GM12878 (cell line): ENCODE measurements around the gene POMT2. TPM values are rescaled to one million over a fixed set of nuclear protein-coding genes. Genes with fewer than 3 reads are reported as not detected.

Source experiments
- ATAC-seq: fragments of 200-7000 bp; cut with Tn5 transposase; 3 replicates; pipeline ENCODE4 v1.9.1; 2020; ENCODE audit warnings: mild to moderate bottlenecking, moderate library complexity
- BruUV-seq: library from RNA; stranded (reverse); fragments of 400-500 nt; replicated peaks from 2 replicates; lab custom pipeline; 2021; lab: Mats Ljungman, UMichigan
- CTCF ChIA-PET: fragments of 300-600 bp; sonication (Branson Sonifier 250); formaldehyde crosslinking; extraction: SDS; loops from one replicate; lab custom pipeline; 2021; ENCODE audit warnings: inconsistent platforms; lab: Yijun Ruan, JAX
- POLR2A ChIA-PET: fragments of 350-600 bp; formaldehyde crosslinking; extraction: SDS; loops from one replicate; lab custom pipeline; 2021; ENCODE audit warnings: inconsistent platforms; lab: Charles Lee
- RAD21 ChIA-PET: fragments of 300-600 bp; sonication (Branson Sonifier 250); formaldehyde crosslinking; loops from one replicate; lab custom pipeline; 2023; ENCODE audit warnings: antibody characterized with exemption; ENCODE audit not compliant: unreplicated experiment; lab: Charles Lee
- SMC1A ChIA-PET: fragments of 300-600 bp; sonication (Branson Sonifier 250); formaldehyde crosslinking; loops from one replicate; lab custom pipeline; 2023; ENCODE audit not compliant: unreplicated experiment, uncharacterized antibody; lab: Charles Lee
- DNase-seq: peaks from one replicate; pipeline ENCODE4 v3.0.0-alpha.2; 2011; ENCODE audit warnings: low read depth, low spot score
- FAIRE-seq: peaks from 3 replicates; lab custom pipeline; 2011; peaks lifted over from hg19 to GRCh38; lab: Jason Lieb, UNC
- H2AFZ ChIP-seq: 2 replicates; pipeline ENCODE4 v1.6.0; 2011; ENCODE audit warnings: low read depth, low read length, control low read depth; ENCODE audit not compliant: control insufficient read depth
- H3K27ac ChIP-seq: 2 replicates; pipeline ENCODE4 v1.5.1; 2011; ENCODE audit warnings: control low read depth; ENCODE audit not compliant: control insufficient read depth, insufficient read depth
- H3K27me3 ChIP-seq, 2 experiments: replicated peaks in 1 of 2; 2 replicates each; pipeline versions ENCODE4 v1.6.0 to v1.6.1; 2011; ENCODE audit warnings: low read length in 1 of 2; ENCODE audit not compliant: control insufficient read depth in 2 of 2, insufficient read depth in 2 of 2
- H3K36me3 ChIP-seq, 2 experiments: 2 replicates each; pipeline ENCODE4 v1.5.1; 2011; ENCODE audit warnings: low read length in 1 of 2; ENCODE audit not compliant: control insufficient read depth in 2 of 2, insufficient read depth in 2 of 2
- H3K4me1 ChIP-seq: 2 replicates; pipeline ENCODE4 v1.6.1; 2011; ENCODE audit warnings: mild to moderate bottlenecking, low read length, moderate library complexity, mixed read lengths; ENCODE audit not compliant: control insufficient read depth, insufficient read depth
- H3K4me2 ChIP-seq: 2 replicates; pipeline ENCODE4 v1.6.0; 2011; ENCODE audit warnings: control low read depth; ENCODE audit not compliant: control insufficient read depth, insufficient read depth
- H3K4me3 ChIP-seq: fragments of 200-600 bp; sonication (generic); 2 replicates; pipeline ENCODE4 v1.5.1; 2016
- H3K79me2 ChIP-seq: 2 replicates; pipeline ENCODE4 v1.6.0; 2011; ENCODE audit warnings: low read length; ENCODE audit not compliant: control insufficient read depth, insufficient read depth
- H3K9ac ChIP-seq: 2 replicates; pipeline ENCODE4 v1.8.0; 2011; ENCODE audit warnings: low read length, control low read depth, mixed read lengths; ENCODE audit not compliant: control insufficient read depth, insufficient read depth
- H3K9me3 ChIP-seq: replicated peaks from 3 replicates; pipeline ENCODE4 v1.5.1; 2011; ENCODE audit warnings: mild to moderate bottlenecking, low read length; ENCODE audit not compliant: control insufficient read depth, insufficient read depth
- H4K20me1 ChIP-seq: 2 replicates; pipeline ENCODE4 v1.6.0; 2011; ENCODE audit not compliant: control insufficient read depth, insufficient read depth
- BMI1 ChIP-seq: fragments of 450-650 bp; IDR thresholded peaks from 2 replicates; pipeline ENCODE4 v1.6.1; 2016; ENCODE audit warnings: mild to moderate bottlenecking, moderate library complexity, borderline replicate concordance
- CBX3 ChIP-seq: fragments of 200-600 bp; sonication (generic); IDR thresholded peaks from 2 replicates; pipeline ENCODE4 v1.6.1; 2016; ENCODE audit warnings: low read depth, borderline replicate concordance
- CUX1 ChIP-seq: IDR thresholded peaks from 2 replicates; pipeline ENCODE4 v1.6.1; 2012; ENCODE audit warnings: improper control_type of control experiment, low read depth, low read length; ENCODE audit not compliant: insufficient replicate concordance
- EZH2 ChIP-seq: IDR thresholded peaks from 2 replicates; pipeline ENCODE4 v1.6.1; 2012; ENCODE audit warnings: low read depth, mild to moderate bottlenecking, control low read depth, inconsistent platforms, low read length, borderline replicate concordance; ENCODE audit not compliant: control insufficient read depth
- IRF3 ChIP-seq: fragments of 450-650 bp; IDR thresholded peaks from 2 replicates; pipeline ENCODE4 v1.6.1; 2014; ENCODE audit warnings: mild to moderate bottlenecking
- IRF4 ChIP-seq: IDR thresholded peaks from 2 replicates; pipeline ENCODE4 v1.6.1; 2011; ENCODE audit warnings: low read depth, low read length
- MEF2A ChIP-seq: IDR thresholded peaks from 2 replicates; pipeline ENCODE4 v1.6.1; 2011; ENCODE audit warnings: low read depth, mild to moderate bottlenecking, low read length, moderate library complexity; ENCODE audit not compliant: insufficient read depth
- MTA3 ChIP-seq: IDR thresholded peaks from 2 replicates; pipeline ENCODE4 v1.6.1; 2012; ENCODE audit warnings: low read length, inconsistent platforms, borderline replicate concordance
- MYB ChIP-seq: fragments of 150-350 bp; IDR thresholded peaks from 2 replicates; pipeline ENCODE4 v1.6.1; 2014; ENCODE audit warnings: mild to moderate bottlenecking, low read depth, low read length, borderline replicate concordance
- POLR2AphosphoS2 ChIP-seq: IDR thresholded peaks from 2 replicates; pipeline ENCODE4 v1.6.1; 2011; ENCODE audit warnings: low read depth, mild to moderate bottlenecking, low read length, improper control_type of control experiment, moderate library complexity
- RB1 ChIP-seq: fragments of 450-650 bp; formaldehyde crosslinking; IDR thresholded peaks from 2 replicates; pipeline ENCODE4 v1.6.1; 2017; ENCODE audit warnings: mild to moderate bottlenecking, borderline replicate concordance
- RELA ChIP-seq: fragments of 450-650 bp; IDR thresholded peaks from 2 replicates; pipeline ENCODE4 v1.8.0; 2014; ENCODE audit warnings: borderline replicate concordance; ENCODE audit not compliant: partially characterized antibody
- SMC3 ChIP-seq: IDR thresholded peaks from 2 replicates; pipeline ENCODE4 v1.6.1; 2011; ENCODE audit warnings: low read length, improper control_type of control experiment, borderline replicate concordance
- YBX1 ChIP-seq: fragments of 450-650 bp; IDR thresholded peaks from 2 replicates; pipeline ENCODE4 v1.6.1; 2016; ENCODE audit warnings: antibody characterized with exemption
- ZNF622 ChIP-seq: fragments of 450-650 bp; IDR thresholded peaks from 2 replicates; pipeline ENCODE4 v1.6.1; 2017; ENCODE audit warnings: mild to moderate bottlenecking, inconsistent platforms
- WGBS: methylation state at CpG from one replicate; pipeline ENCODE4 v1.1.6; 2016; ENCODE audit warnings: low lambda C conversion rate; ENCODE audit not compliant: insufficient replicate concordance, insufficient coverage; ENCODE audit errors: missing lambda C conversion rate; 5-methylcytosine and 5-hydroxymethylcytosine counted together
- in situ Hi-C: fragments of 300-500 bp; cut with MboI; formaldehyde crosslinking; loops from 9 replicates; pipeline ENCODE4 v1.14.3; 2018; ENCODE audit warnings: mixed read lengths
- intact Hi-C: fragments of 100-400 bp; cut with micrococcal nuclease; formaldehyde crosslinking; loops from one replicate; pipeline ENCODE4 v1.14.2; 2022; ENCODE audit not compliant: unreplicated experiment
- polyA plus RNA-seq, 11 experiments: library from polyadenylated mRNA; depleted of rRNA in 4 of 11; unstranded in 6 of 11; stranded (reverse) in 5 of 11; fragments of >200 nt; fragmentation: Nextera tagmentation in 4 of 11; fragmentation: Illumina TruSeq in 1 of 11; extraction: Ambion mirVana in 4 of 11; extraction: Trizol in 1 of 11; gene quantifications; 1 replicate in 1 of 11; 2 replicates in 10 of 11; pipeline versions ENCODE4 v1.2.1 to v1.2.3, GENCODE V29; 2011 to 2016; ENCODE audit warnings: inconsistent platforms in 2 of 11, missing spikeins in 2 of 11, low read depth in 1 of 11
- total RNA-seq, 4 experiments: library from RNA; depleted of rRNA in 3 of 4; stranded (reverse); fragments of >200 nt in 3 of 4; fragmentation: Illumina TruSeq in 1 of 4; extraction: Trizol in 1 of 4; gene quantifications; 2 replicates each; pipeline versions ENCODE4 v1.2.1 to v1.2.3, GENCODE V29; 2013 to 2021
- TF ChIP-seq, protein P1 (sequence below): IDR thresholded peaks from 2 replicates; pipeline ENCODE4 v1.6.1; 2011; ENCODE audit warnings: low read depth, low read length, improper control_type of control experiment, borderline replicate concordance
- TF ChIP-seq, protein P2 (sequence below): fragments of 450-650 bp; IDR thresholded peaks from 2 replicates; pipeline ENCODE4 v1.6.1; 2017; ENCODE audit warnings: low read depth, mild to moderate bottlenecking, moderate library complexity

The POMT2 gene
- total and polyA plus RNA-seq, 10 of the 15 experiments (the other 5 are each of a cell fraction or from before 2014, with no cell fraction given) = 0.23 to 13.9 (median 6.5) TPM

DNA sequence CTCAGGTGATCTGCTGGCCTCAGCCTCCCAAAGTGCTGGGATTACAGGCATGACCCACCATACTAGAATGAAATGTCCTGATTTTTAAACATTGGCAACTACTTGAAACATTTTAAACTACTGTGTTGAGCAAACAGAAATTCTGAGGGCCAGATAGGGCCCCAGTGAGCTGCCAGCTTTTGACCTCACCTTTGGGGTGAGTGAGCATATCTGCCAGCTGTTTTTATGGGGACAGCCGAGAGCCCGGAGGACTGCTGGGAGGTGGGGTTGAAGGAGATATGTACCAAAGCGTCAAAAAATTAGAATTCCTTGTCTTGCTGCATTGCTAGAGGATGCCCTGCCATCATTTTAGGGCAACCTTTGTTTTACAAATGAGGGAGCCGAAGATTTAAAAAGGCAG lies 2.9 kb upstream of the POMT2 start:
- intact Hi-C loops = loop anchor here (5.0 kb wide), 1 partner anchor 219 kb away; no protein-coding TSS in a partner anchor
- CTCF ChIA-PET = interaction anchor here (0.7 to 1.7 kb wide), 4 partner anchors 9 to 136 kb away, joined by 3 to 4 read pairs (median 3); no protein-coding TSS in a partner anchor
- SMC1A ChIA-PET = no interaction called here
- Histone ChIP-seq H3K9me3 (no peaks in the 10 kb centered on the region), H4K20me1 (no peaks in the 10 kb centered on the region), H3K4me2 (no peak overlapping the region), H3K27ac (no peak overlapping the region), H2AFZ (no peak overlapping the region), H3K79me2 (peaks cover 5% of the 10 kb centered on the region; the same call in 1 of the 2 replicates), H3K4me1 (peaks cover 4% of the 10 kb centered on the region; the same call in 1 of the 2 replicates), H3K27me3 (no peaks in the 10 kb centered on the region), H3K9ac (no peak overlapping the region), H3K4me3 (no peak overlapping the region), H3K36me3 (no peaks in the 10 kb centered on the region)
- POLR2A ChIA-PET = no interaction called here
- no TSS peak for BruUV-seq
- FAIRE-seq = no peak
- in situ Hi-C loops = no loop called here
- DNase-seq = no peak
- RAD21 ChIA-PET = no interaction called here
- ATAC-seq = no peak
- WGBS = 98% methylated on average over 4 of the region's 4 CpGs
- no peak for TF ChIP-seq IRF4
- TF ChIP-seq BMI1 = no peak
- no peak for TF ChIP-seq MTA3
- TF ChIP-seq SMC3 = no peak
- no peak for TF ChIP-seq RB1
- TF ChIP-seq ZNF622 = no peak
- no peak for TF ChIP-seq RELA
- no peak for TF ChIP-seq YBX1
- TF ChIP-seq CBX3 = no peak
- TF ChIP-seq MYB = no peak
- no peak for TF ChIP-seq EZH2
- TF ChIP-seq, protein P1, sequence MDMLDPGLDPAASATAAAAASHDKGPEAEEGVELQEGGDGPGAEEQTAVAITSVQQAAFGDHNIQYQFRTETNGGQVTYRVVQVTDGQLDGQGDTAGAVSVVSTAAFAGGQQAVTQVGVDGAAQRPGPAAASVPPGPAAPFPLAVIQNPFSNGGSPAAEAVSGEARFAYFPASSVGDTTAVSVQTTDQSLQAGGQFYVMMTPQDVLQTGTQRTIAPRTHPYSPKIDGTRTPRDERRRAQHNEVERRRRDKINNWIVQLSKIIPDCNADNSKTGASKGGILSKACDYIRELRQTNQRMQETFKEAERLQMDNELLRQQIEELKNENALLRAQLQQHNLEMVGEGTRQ = no peak
- no peak for TF ChIP-seq IRF3
- no peak for TF ChIP-seq POLR2AphosphoS2
- TF ChIP-seq, protein P2, sequence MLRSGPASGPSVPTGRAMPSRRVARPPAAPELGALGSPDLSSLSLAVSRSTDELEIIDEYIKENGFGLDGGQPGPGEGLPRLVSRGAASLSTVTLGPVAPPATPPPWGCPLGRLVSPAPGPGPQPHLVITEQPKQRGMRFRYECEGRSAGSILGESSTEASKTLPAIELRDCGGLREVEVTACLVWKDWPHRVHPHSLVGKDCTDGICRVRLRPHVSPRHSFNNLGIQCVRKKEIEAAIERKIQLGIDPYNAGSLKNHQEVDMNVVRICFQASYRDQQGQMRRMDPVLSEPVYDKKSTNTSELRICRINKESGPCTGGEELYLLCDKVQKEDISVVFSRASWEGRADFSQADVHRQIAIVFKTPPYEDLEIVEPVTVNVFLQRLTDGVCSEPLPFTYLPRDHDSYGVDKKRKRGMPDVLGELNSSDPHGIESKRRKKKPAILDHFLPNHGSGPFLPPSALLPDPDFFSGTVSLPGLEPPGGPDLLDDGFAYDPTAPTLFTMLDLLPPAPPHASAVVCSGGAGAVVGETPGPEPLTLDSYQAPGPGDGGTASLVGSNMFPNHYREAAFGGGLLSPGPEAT = no peak
- no peak for TF ChIP-seq CUX1
- no peak for TF ChIP-seq MEF2A
